ENCODE data around the gene TMEM14A. TPM values are rescaled to one million over a fixed set of nuclear protein-coding genes. Genes with fewer than 3 reads are reported as not detected.

TMEM14A gene
- total and polyA plus RNA-seq, 4 experiments from 2014 or later = 9.5 to 58.1 (median 20.3) TPM

DNA sequence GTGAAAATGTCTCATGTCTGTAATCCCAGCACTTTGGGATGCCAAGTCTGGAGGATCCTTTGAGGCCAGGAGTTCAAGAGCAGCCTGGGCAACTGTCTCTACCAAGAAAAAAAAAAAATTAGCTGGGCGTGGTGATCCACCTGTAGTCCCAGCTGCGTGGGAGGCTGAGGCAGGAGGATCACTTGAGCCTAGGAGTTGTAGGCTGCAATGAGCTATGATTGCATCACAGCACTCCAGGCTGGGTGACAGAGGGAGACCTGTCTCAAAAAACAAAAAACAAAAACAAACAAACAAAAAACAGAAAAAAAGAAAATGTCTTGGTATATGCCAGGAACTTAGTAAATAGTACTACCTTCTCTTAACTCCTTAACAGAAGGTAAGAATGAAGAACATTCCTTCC, 31.4 kb upstream of the TMEM14A start:
- H3K36me3 Mint-ChIP-seq = no peaks in the 10 kb centered on the region
- H3K36me3 ChIP-seq (ENCODE audit: insufficient read depth, low read length) = no peaks in the 10 kb centered on the region
- no peak overlapping the region for H3K4me3 Mint-ChIP-seq
- no peaks in the 10 kb centered on the region for H3K4me1 ChIP-seq (ENCODE audit: insufficient read depth, low read length)
- H3K27me3 ChIP-seq (ENCODE audit: insufficient read depth, low read length) = no peaks in the 10 kb centered on the region
- no peaks in the 10 kb centered on the region for H3K9me3 ChIP-seq (ENCODE audit: control insufficient read depth in 1 of 2, low read length in 2 of 2)
- peaks cover 5 to 13% (median 11%) of the 10 kb centered on the region in 4 donors for H3K4me1 Mint-ChIP-seq
- no peaks in the 10 kb centered on the region for H3K9me3 Mint-ChIP-seq
- H3K4me3 ChIP-seq (ENCODE audit: low read length in 2 of 2) = no peak overlapping the region
- no peak overlapping the region for H3K27ac ChIP-seq (ENCODE audit: low read depth, low read length)
- H3K27me3 Mint-ChIP-seq = peaks cover 13 to 14% of the 10 kb centered on the region in 2 donors
- ChIA-PET POLR2A (ENCODE audit: partially characterized antibody) (interaction anchor here (0.6 kb wide), 1 partner anchor 64 kb away, joined by 3 read pairs; no protein-coding TSS in a partner anchor), CTCF (ENCODE audit: partially characterized antibody) (interaction anchor here (5.7 kb wide), 1 partner anchor 12 kb away, joined by 47 read pairs; no protein-coding TSS in a partner anchor)
- intact Hi-C loops (cut with micrococcal nuclease) = no loop called here
- H3K27ac Mint-ChIP-seq = no peak overlapping the region
- no peak for DNase-seq

DNA sequence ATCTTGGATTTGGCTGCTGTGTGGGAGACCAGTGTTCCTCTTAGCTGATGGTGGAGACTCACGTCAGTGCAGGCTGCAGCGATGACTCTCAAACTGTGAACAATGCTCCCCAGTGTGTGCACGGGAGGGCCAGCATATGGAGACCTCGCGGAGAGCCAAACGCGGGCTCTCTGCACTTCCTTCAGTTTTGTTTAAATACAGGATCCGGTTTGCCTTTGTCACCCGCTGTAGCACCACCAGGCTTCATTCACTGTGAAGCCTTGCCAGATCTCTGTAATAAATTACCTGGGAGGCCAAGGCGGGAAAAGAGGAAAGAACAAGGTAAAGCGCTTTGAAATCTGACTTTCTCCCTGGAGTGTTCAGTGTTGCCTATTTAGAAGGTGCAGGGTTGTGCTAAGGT, 30.7 kb upstream of the TMEM14A start:
- ChIA-PET POLR2A (ENCODE audit: partially characterized antibody) (no interaction called here), CTCF (ENCODE audit: partially characterized antibody) (interaction anchor here (2.6 to 5.7 kb wide), 2 partner anchors 12 to 22 kb away, joined by 11 to 47 read pairs; no protein-coding TSS in a partner anchor)
- Histone ChIP-seq H3K4me1 (ENCODE audit: insufficient read depth, low read length) (no peaks in the 10 kb centered on the region), H3K9me3 (ENCODE audit: control insufficient read depth in 1 of 2, low read length in 2 of 2) (no peaks in the 10 kb centered on the region), H3K36me3 (ENCODE audit: insufficient read depth, low read length) (no peaks in the 10 kb centered on the region), H3K27me3 (ENCODE audit: insufficient read depth, low read length) (no peaks in the 10 kb centered on the region), H3K27ac (ENCODE audit: low read depth, low read length) (no peak overlapping the region), H3K4me3 (ENCODE audit: low read length in 2 of 2) (no peak overlapping the region)
- Mint-ChIP-seq H3K36me3 (no peaks in the 10 kb centered on the region), H3K27ac (no peak overlapping the region), H3K9me3 (no peaks in the 10 kb centered on the region), H3K4me1 (peaks cover 4 to 9% (median 6%) of the 10 kb centered on the region in 4 donors), H3K27me3 (peaks cover 13 to 14% of the 10 kb centered on the region in 2 donors), H3K4me3 (no peak overlapping the region)
- DNase-seq = no peak
- intact Hi-C loops (cut with micrococcal nuclease) = no loop called here

DNA sequence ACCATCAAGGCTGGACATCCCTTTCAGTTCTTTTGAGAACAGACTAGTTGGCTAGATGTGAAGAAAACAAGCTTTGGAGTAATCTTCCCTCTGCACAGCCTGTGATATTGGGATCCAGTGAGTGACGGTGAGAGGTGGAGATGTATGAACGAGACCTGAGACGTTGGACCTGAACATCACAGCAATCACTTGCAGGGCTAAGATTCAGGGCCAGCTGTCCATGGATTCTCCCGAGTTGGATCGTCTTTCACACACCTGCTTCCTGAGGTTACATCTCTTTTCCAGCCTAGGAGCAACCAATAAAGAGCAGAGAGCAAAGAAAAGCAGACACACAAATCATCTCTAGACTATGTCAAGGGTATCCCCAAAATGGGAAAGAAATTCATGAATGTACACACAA, 30.0 kb upstream of the TMEM14A start:
- peaks cover 0 to 6% (median 2%) of the 10 kb centered on the region in 4 donors for H3K4me1 Mint-ChIP-seq
- H3K36me3 ChIP-seq (ENCODE audit: insufficient read depth, low read length) = no peaks in the 10 kb centered on the region
- H3K36me3 Mint-ChIP-seq = no peaks in the 10 kb centered on the region
- no peak overlapping the region for H3K4me3 Mint-ChIP-seq
- H3K9me3 Mint-ChIP-seq = no peaks in the 10 kb centered on the region
- H3K27me3 ChIP-seq (ENCODE audit: insufficient read depth, low read length) = no peaks in the 10 kb centered on the region
- DNase-seq = no peak
- H3K27me3 Mint-ChIP-seq = peaks cover 13 to 16% of the 10 kb centered on the region in 2 donors
- intact Hi-C loops (cut with micrococcal nuclease) = no loop called here
- no peak overlapping the region for H3K4me3 ChIP-seq (ENCODE audit: low read length in 2 of 2)
- H3K27ac Mint-ChIP-seq = peak overlapping the region in 1 of 7 donors; percentile 33
- ChIA-PET CTCF (ENCODE audit: partially characterized antibody) (interaction anchor here (2.6 to 5.7 kb wide), 2 partner anchors 11 to 21 kb away, joined by 11 to 47 read pairs; no protein-coding TSS in a partner anchor), POLR2A (ENCODE audit: partially characterized antibody) (no interaction called here)
- no peaks in the 10 kb centered on the region for H3K9me3 ChIP-seq (ENCODE audit: control insufficient read depth in 1 of 2, low read length in 2 of 2)
- H3K4me1 ChIP-seq (ENCODE audit: insufficient read depth, low read length) = no peaks in the 10 kb centered on the region
- no peak overlapping the region for H3K27ac ChIP-seq (ENCODE audit: low read depth, low read length)

DNA sequence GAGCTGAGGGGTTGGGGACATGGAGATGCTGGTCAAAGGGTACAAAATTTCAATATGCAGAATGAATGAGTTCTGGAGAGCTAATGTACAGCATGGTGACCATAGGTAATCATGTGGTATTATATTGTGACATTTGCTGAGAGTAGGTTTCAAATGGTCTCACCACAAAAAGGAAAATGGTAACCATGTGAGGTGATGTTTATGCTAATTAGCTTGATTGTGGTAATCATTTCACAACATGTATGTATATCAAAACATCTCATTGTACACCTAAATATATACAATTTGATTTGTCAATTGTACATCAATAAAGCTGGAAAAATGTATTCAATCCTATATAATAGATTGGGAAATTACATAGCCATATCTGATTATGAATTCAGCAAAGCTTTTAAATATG, 29.5 kb upstream of the TMEM14A start:
- Mint-ChIP-seq H3K4me3 (no peak overlapping the region), H3K9me3 (no peaks in the 10 kb centered on the region), H3K4me1 (peaks cover 0 to 6% (median 2%) of the 10 kb centered on the region in 4 donors), H3K27ac (peak overlapping the region in 1 of 7 donors; percentile 33), H3K27me3 (peaks cover 16% of the 10 kb centered on the region in 2 donors), H3K36me3 (no peaks in the 10 kb centered on the region)
- no peaks in the 10 kb centered on the region for H3K27me3 ChIP-seq (ENCODE audit: insufficient read depth, low read length)
- no peaks in the 10 kb centered on the region for H3K36me3 ChIP-seq (ENCODE audit: insufficient read depth, low read length)
- DNase-seq = no peak
- H3K4me1 ChIP-seq (ENCODE audit: insufficient read depth, low read length) = no peaks in the 10 kb centered on the region
- no peak overlapping the region for H3K27ac ChIP-seq (ENCODE audit: low read depth, low read length)
- ChIA-PET CTCF (ENCODE audit: partially characterized antibody) (interaction anchor here (2.6 to 5.7 kb wide), 2 partner anchors 10 to 21 kb away, joined by 11 to 47 read pairs; no protein-coding TSS in a partner anchor), POLR2A (ENCODE audit: partially characterized antibody) (no interaction called here)
- intact Hi-C loops (cut with micrococcal nuclease) = no loop called here
- no peaks in the 10 kb centered on the region for H3K9me3 ChIP-seq (ENCODE audit: control insufficient read depth in 1 of 2, low read length in 2 of 2)
- no peak overlapping the region for H3K4me3 ChIP-seq (ENCODE audit: low read length in 2 of 2)

DNA sequence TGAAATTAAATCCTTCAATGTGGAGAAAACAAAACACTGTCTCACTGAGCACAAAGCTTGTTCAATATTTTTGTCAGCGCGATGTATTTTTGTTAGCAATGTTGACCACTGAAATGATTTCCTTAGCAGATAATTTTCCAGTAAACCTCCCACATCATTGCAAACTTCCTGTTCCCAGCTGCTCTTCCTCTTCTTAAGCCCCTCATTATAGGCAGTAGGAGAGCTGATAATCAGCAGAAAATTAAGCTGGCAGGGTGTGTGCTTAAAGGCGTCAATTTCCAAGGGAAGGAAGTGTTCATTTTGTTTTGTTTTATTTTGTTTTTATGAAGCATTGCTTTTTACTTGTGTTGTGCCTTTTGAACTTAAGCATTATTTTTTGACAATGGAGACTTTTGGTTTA, 29.1 kb upstream of the TMEM14A start:
- Mint-ChIP-seq H3K4me3 (no peak overlapping the region), H3K9me3 (no peaks in the 10 kb centered on the region), H3K4me1 (peaks cover 0 to 6% (median 2%) of the 10 kb centered on the region in 4 donors), H3K27me3 (peaks cover 16 to 18% of the 10 kb centered on the region in 2 donors), H3K36me3 (no peaks in the 10 kb centered on the region), H3K27ac (no peak overlapping the region)
- Histone ChIP-seq H3K36me3 (ENCODE audit: insufficient read depth, low read length) (no peaks in the 10 kb centered on the region), H3K9me3 (ENCODE audit: control insufficient read depth in 1 of 2, low read length in 2 of 2) (no peaks in the 10 kb centered on the region), H3K4me3 (ENCODE audit: low read length in 2 of 2) (no peak overlapping the region), H3K27me3 (ENCODE audit: insufficient read depth, low read length) (no peaks in the 10 kb centered on the region), H3K27ac (ENCODE audit: low read depth, low read length) (no peak overlapping the region), H3K4me1 (ENCODE audit: insufficient read depth, low read length) (no peaks in the 10 kb centered on the region)
- no peak for DNase-seq
- intact Hi-C loops (cut with micrococcal nuclease) = no loop called here
- ChIA-PET CTCF (ENCODE audit: partially characterized antibody) (interaction anchor here (2.6 to 5.7 kb wide), 2 partner anchors 10 to 21 kb away, joined by 11 to 47 read pairs; no protein-coding TSS in a partner anchor), POLR2A (ENCODE audit: partially characterized antibody) (no interaction called here)

DNA sequence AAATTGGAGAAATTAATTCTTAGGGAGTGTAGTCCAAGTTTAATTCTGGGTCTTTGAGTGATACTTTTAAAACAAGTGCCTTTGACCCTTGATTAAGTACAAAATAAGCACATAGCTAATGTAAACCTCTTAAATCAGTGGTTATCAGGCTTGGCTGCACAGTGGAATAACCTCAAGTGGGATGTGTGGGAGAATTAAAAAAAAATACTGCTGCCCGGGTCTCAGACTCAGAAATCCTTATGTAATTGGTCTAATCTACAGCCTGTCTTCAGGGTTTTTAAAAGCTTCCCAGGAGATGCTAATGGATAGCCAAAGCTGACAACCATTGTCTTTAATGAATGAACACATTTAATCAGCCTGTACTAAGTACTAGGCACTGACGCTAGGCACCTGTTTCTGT, 28.5 kb upstream of the TMEM14A start:
- H3K4me3 Mint-ChIP-seq = no peak overlapping the region
- no peak overlapping the region for H3K27ac ChIP-seq (ENCODE audit: low read depth, low read length)
- H3K4me1 Mint-ChIP-seq = peaks cover 0 to 5% (median 2%) of the 10 kb centered on the region in 4 donors
- H3K36me3 Mint-ChIP-seq = no peaks in the 10 kb centered on the region
- intact Hi-C loops (cut with micrococcal nuclease) = no loop called here
- ChIA-PET CTCF (ENCODE audit: partially characterized antibody) (interaction anchor here (2.6 to 5.7 kb wide), 2 partner anchors 9 to 20 kb away, joined by 11 to 47 read pairs; no protein-coding TSS in a partner anchor), POLR2A (ENCODE audit: partially characterized antibody) (no interaction called here)
- H3K27me3 Mint-ChIP-seq = peaks cover 16 to 18% of the 10 kb centered on the region in 2 donors
- no peak overlapping the region for H3K27ac Mint-ChIP-seq
- H3K9me3 Mint-ChIP-seq = no peaks in the 10 kb centered on the region
- H3K9me3 ChIP-seq (ENCODE audit: control insufficient read depth in 1 of 2, low read length in 2 of 2) = no peaks in the 10 kb centered on the region
- H3K4me1 ChIP-seq (ENCODE audit: insufficient read depth, low read length) = no peaks in the 10 kb centered on the region
- H3K4me3 ChIP-seq (ENCODE audit: low read length in 2 of 2) = no peak overlapping the region
- DNase-seq = no peak
- no peaks in the 10 kb centered on the region for H3K27me3 ChIP-seq (ENCODE audit: insufficient read depth, low read length)
- no peaks in the 10 kb centered on the region for H3K36me3 ChIP-seq (ENCODE audit: insufficient read depth, low read length)

DNA sequence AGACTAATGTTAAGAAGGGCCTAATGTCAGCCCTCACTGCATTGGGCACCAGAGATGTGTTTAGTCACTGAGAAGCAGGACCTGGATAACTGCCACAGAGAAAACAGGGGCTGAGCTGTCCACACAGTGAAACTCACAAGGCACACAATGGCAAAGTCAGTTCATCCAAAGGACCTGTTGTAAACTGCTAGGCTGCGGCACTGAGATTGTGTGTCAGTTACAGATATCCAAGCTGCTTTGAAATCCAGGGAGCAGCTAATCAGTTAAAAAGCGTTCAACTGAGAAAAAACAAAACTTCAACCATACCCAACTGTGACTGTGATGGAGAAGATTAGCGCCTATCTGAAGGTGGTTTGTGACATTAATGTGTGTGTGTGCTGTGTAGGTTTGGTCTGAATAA, 27.8 kb upstream of the TMEM14A start:
- Histone ChIP-seq H3K27ac (ENCODE audit: low read depth, low read length) (no peak overlapping the region), H3K4me3 (ENCODE audit: low read length in 2 of 2) (no peak overlapping the region), H3K36me3 (ENCODE audit: insufficient read depth, low read length) (no peaks in the 10 kb centered on the region), H3K27me3 (ENCODE audit: insufficient read depth, low read length) (no peaks in the 10 kb centered on the region), H3K9me3 (ENCODE audit: control insufficient read depth in 1 of 2, low read length in 2 of 2) (no peaks in the 10 kb centered on the region), H3K4me1 (ENCODE audit: insufficient read depth, low read length) (no peaks in the 10 kb centered on the region)
- H3K27ac Mint-ChIP-seq = no peak overlapping the region
- no peaks in the 10 kb centered on the region for H3K36me3 Mint-ChIP-seq
- H3K9me3 Mint-ChIP-seq = no peaks in the 10 kb centered on the region
- intact Hi-C loops (cut with micrococcal nuclease) = no loop called here
- ChIA-PET CTCF (ENCODE audit: partially characterized antibody) (interaction anchor here (5.7 kb wide), 1 partner anchor 9 kb away, joined by 47 read pairs; no protein-coding TSS in a partner anchor), POLR2A (ENCODE audit: partially characterized antibody) (no interaction called here)
- H3K27me3 Mint-ChIP-seq = peaks cover 18% of the 10 kb centered on the region in 2 donors
- H3K4me1 Mint-ChIP-seq = peaks cover 0 to 5% (median 2%) of the 10 kb centered on the region in 4 donors
- no peak overlapping the region for H3K4me3 Mint-ChIP-seq
- no peak for DNase-seq

All from CD4-positive, alpha-beta memory T cell (primary cell).